ENCODE results near the gene NPRL2.

The NPRL2 gene

DNA sequence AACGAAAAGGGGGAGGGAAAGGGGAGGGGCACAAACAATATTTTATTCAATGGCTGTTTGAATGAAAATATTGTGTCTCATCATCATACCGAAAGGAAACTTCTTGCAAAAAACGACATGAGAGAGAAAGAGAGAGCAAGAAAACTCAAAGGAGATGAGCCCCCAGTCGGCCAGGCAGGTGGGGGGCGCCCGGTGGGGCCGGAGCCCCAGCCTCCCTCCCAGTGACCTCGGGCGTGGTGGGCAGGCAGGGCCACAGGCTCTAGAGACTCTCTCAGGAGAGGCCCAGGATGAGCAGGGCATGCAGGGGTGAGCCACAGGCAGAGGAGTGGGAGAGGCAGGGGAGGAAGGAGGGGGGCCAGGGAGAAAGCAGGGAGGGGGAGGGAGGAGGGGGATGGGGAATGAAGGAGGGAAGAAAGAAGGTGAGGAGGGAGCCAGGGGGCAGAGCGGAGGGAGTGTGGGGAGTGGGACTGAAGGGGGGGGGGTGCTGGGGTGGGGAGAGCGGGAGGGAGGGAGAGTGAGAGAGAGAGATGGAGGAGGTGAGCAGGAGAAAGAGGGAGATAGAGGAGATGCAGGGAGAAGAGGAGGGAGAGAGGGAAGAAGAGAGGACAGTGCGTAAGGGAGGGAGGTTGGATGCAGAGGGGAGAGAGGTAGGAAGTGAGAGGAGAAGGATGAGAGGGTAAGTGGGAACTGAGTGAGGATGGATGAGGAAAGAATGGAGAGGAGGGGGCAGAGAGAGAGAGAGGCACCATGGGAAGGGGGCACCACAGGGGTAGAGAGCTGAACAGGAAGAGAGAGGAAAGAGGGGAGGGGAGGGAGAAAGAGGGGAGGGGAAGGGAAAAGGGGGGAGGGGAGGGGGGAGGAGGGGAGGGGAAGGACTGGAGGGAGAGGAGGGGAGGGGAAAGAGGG, 22.8 kb upstream of the NPRL2 start:
- no peak for DNase-seq

DNA sequence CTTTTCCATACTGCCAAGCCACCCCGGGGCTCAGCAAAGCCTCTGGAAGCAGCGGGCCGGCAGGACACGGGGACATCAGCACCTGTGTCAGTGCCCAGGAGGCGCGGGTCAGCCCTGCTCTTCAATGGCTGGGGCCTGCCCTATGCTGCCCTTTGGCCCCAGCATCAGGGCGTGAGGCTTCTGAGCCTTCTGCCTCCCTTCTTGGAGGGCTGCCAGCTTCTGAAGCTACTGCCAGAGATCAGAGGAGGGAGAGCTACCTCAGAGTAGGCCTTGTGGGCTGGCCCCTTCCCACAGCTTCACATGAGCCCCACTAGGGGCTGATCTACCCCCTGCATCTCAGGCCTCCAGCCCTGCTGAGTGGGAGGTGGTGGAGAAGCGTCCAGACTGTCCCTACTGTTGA, 21.8 kb upstream of the NPRL2 start:
- no peak for DNase-seq

DNA sequence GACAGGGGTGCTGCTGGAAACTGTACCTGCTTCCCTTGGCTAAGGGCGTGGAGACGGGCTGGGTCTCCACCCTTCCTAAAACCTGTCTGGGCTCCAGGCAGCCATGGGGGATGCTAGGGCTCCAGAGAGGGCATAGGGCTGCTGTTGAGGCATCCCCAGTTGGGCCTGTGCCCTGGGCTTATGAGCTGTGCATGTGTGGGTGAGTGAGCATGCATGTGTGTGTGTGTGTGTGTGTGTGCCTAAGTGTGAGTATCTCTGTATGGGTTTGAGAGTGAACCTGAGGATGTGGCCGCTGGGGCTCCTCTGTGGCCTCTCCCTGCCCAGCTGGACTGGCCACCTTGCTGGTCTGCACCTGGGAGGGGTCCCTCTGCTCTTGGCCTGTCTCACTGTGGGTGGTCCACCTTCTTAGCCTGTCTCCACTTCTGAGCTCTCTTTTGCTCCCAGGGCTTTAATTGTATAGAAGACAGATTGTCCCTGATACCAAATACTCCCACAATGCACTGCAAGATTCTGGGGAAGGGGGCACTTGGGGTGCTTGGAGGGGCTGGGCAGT, 20.6 kb upstream of the NPRL2 start:
- DNase-seq: no peak

DNA sequence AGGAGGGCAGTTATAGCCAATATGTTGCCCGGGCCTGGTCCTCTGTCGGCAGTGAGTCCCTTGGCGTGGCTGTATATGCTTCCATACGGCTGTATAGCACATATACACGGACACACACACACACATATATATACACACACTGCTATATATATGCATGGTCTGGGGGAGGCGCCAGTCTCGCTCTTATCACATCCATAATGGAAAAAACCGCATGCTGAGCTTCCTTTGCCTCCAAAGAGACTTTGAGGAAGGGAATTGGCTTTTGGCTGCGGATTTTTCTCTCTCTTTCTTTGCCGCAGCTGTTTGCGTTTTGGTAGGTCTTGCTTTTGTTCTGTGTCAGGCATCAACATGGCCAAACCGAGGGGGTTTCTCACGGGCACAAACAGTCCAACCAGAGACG, 20.0 kb upstream of the NPRL2 start:
- no peak for DNase-seq

DNA sequence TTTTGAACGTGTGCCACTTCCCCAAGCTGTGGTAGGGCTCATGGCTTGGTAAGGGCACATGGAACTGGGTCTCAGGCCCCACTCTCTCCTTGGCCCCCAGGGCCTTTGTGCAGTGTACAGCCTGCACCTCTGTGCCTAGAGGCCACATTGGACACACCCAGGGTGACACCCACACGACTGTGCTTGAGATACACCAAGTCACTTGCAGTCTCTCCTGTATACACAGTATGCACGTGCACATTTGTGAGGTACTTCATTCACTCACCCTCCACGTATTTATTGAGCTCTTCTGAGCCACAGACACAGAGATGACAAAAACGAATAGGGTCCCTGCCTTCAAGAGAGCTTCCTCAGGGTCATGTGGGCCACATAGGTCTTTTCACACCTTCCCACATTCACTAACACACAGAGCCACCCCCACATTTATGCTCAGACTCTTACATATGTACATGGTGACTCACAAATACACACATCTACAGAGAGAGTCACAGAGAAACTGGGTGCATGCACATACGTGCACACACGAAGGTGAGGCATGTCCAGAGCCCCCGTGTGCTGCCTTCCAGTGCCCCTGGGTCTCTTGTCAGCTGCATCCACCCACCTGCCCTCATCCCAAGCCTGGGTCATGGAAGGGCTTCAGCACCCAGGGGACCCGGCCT, 18.6 kb upstream of the NPRL2 start:
- DNase-seq: no peak

DNA sequence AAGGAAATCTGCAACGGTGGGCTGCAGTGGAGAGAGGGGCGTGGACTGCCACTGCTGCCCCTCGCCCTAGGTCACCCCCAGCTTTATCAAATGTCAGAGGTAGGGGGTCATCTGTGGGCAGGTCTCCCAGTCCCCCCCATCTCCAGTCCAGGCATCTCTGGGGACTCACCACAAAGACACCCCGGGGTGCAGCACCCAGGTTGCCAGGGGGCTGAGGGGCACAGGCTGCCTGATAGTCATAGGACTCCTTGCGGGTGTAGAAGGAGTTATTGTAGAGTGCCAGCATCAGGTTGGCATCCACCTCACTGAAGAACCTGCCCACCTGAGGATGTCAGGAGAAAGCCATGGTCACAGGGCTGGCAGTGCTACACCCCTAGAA, 15.3 kb upstream of the NPRL2 start:
- DNase-seq: no peak

DNA sequence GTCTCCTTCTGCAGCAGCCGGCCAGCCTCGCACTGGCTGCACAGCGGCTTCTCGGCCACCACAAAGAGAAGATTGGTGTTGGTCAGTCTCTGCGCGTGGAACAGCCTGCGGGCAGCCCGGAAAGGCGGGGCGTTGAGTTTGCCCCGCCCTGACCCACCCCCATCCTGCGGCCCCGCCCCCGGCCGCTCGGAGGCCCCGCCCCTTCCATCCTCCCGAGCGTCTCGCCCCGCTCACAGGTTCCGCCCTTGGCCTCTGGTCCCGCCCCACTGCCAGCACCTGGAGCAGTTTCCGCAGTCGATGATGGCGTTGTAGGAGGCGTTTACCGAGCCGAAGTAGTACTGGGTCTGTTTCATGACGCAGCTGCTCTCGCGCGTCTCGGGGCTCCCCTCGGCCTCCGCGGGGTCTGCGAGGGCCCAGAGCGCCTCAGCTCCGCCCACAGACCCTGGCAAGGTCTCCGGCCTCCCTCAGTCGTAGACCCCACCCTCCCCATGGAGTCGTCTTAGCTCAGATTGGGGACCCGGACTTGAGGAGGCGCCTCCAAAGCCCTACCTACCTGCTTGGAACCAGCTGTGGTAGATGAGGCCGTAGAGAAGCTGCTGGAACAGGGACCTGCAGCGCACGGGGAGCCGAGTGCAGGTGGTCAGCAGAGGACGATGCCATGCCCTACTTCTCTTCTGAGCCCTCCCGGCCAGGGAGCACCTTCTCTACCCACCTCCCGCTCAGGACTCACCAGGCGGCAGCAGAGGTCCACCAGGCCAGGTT, 14.7 kb upstream of the NPRL2 start:
- DNase-seq: peak; percentile 92

DNA sequence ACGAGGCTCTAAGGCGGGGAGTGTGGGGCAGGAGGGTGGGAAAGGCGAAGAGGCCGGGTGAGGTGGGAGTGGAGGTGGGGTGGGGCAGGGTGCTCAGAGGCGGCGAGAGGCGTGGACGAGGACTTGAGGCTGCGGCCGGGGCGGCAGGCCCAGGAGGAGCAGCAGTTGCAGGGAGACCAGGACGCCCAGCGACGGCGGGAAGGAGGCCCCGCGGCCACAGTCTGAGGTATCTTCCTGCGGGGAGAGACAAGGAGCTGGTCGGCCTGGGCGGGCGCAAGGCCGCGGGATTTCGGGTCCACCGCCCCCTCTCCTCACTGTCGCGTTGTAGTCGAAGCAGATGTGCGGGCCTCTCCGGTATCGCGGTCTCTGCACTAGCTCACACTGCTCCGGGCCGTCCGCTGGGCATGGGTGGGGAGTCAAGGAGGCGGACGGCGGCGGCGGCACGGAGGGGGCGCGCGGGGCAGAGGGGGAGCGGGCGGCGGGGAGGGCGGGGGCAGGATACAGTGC, 14.1 kb upstream of the NPRL2 start:
- DNase-seq: no peak

DNA sequence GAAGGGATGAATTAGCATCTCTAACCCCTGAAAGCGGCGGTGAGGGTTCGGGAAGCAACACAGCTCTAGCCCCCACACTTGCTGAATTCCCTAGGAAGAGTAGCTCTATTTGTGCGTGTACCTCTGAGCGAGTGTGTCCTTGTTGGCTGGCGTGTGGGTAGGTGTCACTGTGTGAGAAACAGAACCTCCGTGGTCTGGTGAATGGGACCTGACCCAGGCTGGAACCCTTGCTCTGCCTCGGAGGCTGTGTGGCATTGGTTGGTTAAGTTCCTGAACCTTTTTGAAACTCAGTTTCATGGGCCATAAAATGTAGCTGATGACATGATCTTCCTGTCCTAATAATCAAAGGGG, 9.2 kb upstream of the NPRL2 start:
- no peak for DNase-seq

DNA sequence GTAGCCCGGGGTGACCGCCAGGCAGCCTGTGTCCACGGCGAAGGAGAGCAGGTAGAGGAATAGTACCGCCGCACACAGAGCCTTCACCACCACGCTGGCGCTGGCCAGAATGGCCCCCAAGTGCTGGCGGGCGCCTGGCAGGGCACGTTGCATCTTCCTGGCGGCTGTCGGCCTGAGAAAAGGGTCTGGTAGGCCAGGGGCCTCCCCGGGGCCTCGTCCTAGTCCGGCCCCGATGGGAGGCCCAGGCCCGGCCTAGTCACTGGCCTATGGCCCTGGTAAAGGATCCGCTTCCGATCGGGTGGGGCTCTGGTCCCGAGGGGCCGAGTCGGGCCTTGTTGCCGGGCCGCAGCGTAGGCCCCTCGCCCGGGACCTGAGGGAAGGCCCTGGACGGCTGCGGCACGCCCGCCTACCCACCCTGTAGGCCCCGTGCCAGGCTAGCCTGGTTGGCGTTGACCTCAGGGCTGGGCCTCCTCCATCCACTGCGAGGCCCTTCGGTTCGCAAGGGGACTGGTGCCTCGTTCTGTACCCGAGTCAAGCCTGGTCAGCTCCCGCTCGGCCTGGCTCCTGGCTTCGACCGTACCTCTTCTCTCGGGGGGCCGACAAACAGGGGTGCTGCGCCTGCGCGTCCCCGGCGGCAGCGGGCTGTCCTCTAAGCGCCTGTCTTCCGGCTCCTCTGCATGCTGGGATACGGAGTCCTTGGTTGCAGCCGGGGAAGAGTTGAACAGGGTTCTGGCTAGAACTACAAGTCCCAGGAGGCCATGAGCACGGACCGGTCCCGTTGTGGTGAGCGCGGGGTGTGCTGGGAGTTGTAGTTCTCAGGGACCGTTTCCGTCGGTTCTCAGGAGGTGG, 8.6 kb upstream of the NPRL2 start, which contains the start of gene TMEM115:
TSS of gene TMEM115 (minus strand) at position 611 of the 849 bp plus-strand sequence. CDS start at position 153, 458 bp downstream.
- peak; percentile 92 for DNase-seq

DNA sequence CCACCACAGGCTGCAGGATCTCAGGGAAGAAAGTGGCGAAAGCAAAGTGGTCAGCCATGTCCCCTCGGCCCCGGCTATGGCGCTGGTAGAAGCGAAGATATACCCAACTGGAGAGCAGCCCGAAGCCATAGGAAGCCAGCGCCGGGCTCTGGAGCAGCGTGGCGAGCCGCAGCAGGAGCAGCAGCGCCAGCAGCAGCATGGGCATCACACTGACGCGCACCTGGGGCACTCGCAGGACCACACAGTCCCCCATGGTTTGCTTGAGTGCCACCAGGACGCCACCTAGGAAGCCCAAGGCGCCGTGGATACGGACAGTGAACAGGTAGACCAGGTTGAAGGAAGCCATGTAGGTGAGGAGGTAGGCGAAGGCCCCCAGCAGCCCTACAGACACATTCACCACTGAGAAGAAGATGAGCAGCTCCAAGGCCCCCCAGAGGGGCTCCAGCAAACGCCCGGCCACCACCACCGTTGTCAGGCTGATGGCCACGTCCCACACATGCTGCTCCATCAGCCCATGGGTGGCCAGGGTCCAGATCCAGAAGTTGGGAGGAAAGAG, 7.9 kb upstream of the NPRL2 start:
- no peak for DNase-seq

DNA sequence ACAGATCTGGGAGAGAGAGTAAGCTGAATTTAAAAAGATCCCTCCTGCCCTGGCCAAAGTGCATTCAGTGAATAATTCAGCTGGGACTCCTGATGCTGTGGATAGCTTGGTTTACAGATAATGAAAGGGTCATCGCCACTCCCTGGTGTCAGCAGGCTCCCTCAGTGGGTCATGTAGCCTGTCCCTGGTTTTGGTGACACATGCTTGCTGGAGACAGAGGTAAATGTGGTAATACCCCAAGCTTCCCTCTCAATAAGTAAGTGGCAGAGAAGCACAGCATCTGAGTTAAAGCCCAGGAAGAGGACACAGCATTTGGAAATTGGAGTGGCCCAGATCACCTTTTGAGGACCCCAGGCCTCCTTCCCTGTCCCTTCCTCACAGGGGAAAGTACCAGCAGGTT, 6.9 kb upstream of the NPRL2 start:
- DNase-seq: no peak

DNA sequence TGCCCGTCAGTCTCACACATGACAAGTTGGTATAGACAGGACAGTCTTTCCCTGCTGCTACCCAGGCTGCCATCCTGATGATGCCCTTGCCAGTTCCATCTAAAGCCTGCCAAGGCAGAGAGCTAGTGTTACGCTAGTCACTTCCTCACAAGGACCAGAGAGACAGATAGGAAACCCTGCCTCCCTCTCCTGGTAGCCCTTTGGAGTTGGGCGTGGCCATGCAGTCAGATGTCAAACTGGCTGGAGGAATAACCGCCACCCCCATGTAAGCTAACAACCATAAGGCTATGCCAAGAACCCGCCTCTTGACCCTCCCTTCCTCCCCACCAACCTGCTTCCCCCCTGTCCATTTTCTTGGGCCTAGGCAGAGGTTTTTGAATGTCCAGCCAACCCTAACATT, 6.0 kb upstream of the NPRL2 start:
- no peak for DNase-seq

DNA sequence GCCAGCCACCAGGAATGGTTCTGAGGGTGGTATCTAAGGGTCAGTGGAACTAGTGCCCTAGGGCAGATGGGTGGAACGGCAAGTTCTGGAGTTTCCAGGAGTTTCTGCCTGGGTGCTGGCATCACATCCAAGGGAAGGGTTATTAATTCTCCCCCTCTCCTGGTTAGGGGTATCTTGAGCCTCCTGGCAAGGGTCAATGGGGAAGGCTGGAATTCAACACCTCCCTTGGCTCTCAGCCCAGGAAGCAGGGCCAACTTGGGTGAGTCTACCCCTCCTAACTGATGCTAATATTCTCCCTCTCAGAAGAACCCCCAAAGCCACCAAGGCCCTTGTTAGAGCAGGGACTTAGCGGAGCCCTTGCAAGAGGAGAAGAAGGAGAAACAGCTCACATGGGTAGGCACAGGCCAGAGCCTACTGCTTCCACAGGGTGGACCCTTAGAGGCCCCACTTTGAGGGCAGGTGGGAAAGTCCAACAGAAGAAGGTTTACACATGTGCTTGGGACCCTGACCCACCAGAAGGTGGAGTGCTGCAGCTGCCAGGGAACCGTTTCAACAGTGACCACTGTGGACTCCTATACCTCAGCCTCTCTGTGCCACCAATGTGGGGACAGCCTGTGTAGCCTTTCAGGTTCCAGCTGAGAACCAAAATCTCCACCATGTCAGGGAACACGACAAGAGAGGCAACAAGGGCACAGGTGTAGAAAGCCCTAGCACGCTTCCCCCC, 5.4 kb upstream of the NPRL2 start:
- no peak for DNase-seq

DNA sequence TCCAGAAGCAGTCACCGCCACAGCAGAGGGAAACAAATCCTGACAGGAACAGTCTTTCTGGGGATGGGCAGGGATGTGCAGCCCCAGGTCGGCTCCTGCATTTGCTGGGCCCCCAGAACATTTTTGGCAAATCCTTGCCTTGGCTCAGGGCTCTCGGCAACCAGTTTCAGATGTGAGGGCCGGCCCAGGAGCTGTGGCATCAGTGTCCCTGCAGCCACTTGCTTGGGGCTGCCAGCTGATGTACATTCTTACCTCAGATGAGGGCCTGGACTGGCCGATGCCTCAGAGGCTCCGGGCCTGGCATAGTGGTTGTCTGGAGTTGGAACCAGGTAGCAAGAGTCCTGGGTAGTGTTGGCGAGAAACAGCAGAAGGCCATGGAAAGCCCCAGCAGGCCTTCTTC, 4.3 kb upstream of the NPRL2 start:
- DNase-seq: no peak

DNA sequence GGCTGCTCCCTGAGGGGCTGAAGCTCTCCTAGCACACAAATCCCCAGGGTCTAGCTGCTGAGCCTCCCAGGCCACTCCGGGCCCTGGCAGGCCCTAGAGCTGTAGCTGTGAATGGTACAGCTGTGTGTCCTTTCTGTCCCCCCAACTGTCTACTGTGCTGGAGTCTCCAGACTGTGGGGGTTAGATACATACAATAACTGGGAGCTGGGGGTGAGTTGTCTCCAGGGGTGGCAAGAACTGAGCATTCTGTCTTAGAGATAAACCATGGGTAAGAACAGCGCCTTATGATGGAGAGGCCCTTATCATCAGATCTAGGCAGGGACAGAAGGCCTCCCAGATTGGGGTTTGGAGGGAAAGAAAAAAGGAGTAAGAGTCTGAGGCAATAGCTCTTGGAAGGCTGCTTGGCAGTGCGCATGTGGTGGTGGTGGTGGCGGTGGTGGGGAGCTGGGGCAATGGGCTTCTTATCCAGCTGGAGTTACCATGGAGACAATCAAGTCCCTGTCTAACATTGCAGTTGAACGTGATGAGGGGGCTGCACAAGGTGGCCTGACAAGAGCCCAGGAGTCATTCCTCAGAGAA, 3.7 kb upstream of the NPRL2 start:
- no peak for DNase-seq

DNA sequence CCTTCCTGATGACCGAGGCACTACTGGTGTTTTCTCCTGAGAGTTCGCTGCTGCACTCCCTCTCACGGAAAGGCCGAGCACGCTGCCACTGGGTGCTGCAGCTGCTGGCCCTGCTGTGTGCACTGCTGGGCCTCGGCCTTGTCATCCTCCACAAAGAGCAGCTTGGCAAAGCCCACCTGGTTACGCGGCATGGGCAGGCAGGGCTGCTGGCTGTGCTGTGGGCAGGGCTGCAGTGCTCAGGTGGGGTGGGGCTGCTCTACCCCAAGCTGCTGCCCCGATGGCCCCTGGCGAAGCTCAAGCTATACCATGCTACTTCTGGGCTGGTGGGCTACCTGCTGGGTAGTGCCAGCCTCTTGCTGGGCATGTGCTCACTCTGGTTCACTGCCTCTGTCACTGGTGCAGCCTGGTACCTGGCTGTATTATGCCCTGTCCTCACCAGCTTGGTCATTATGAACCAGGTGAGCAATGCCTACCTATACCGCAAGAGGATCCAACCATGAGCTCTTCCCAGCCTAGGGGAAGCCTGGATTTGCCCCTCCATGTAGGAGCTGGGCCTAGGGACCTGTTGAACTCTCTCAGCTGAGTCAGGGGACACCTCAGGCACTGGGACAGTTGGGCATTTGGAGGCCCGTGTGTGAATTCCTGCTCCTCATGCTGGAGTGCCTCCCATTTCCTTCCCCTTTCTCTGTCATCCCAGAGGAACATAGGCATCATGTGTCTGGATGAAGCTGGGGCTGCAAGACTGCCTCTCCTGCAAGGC, 2.9 kb upstream of the NPRL2 start:
- no peak for DNase-seq

DNA sequence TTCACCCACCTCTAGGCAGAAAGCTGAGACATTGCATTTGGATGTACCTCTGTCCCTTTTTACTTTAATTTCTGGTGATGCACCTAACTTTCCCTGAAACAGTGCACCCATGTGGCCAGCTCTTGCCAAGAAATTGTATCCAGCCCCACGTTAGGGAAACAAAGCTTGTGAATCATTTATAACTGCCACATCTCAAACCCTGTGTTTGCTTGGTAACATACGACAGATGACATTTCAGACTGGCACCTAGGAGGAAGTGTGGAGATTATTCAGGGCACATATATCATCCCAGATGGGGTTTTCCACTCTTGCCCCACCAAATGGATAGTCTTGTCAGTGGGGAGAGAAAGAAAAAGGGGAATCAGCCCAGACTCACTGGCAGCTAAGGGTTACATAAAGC, 2.2 kb upstream of the NPRL2 start:
- no peak for DNase-seq

DNA sequence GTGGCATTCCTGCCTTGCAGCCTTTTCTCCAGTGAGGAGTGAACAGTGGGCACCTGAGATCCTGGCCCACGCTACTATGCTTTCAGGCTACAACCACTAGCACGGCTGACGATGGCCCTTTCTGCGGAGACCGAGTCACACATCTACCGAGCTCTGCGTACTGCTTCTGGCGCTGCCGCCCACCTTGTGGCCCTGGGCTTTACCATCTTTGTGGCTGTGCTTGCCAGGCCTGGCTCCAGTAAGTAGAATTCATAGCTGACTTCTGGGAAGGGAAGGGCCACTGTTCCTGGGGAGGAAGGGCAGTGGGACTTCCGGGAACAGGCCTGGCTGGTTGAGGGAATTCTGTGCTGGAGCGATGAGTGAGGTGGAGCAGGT, 735 bp upstream of the NPRL2 start:
- DNase-seq: no peak

DNA sequence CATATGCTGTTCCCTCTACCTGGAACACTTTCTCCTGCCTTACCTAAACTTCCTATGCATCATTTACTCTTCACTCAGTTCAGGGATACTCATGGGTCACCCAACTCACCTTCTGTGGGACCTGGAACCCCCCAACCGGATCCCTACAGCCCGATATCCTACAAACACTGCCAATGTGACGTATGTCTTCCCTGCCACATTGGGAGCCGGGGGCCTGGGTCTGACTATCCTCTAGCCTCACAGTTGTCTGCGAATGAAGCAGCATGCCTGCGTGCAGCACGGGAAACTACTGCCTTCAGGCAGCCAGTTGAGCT, 405 bp downstream of the NPRL2 start:
- DNase-seq: no peak

Data from activated CD8-positive, alpha-beta memory T cell treated with anti-CD3 and anti-CD28 coated beads, Interleukin-2, amount 50 U/mL, for 4 hours (primary cell).